GM21526 (cell line): ENCODE measurements around the gene MMP17.
"Not testable (repeated sequence)": the region's sequence is repeated elsewhere in the genome, so short reads cannot be mapped to it uniquely, and the experiment has no call there.

Source experiments
- ATAC-seq: cut with Tn5 transposase; IDR thresholded peaks from one replicate; pipeline ENCODE4 v1.9.1; 2021; ENCODE audit warnings: moderate library complexity; ENCODE audit not compliant: unreplicated experiment, low FRiP score

The MMP17 gene

GRCh38 chr12:131862994-131863710 lies 35.0 kb downstream of the MMP17 start:
- ATAC-seq = no peak

DNA sequence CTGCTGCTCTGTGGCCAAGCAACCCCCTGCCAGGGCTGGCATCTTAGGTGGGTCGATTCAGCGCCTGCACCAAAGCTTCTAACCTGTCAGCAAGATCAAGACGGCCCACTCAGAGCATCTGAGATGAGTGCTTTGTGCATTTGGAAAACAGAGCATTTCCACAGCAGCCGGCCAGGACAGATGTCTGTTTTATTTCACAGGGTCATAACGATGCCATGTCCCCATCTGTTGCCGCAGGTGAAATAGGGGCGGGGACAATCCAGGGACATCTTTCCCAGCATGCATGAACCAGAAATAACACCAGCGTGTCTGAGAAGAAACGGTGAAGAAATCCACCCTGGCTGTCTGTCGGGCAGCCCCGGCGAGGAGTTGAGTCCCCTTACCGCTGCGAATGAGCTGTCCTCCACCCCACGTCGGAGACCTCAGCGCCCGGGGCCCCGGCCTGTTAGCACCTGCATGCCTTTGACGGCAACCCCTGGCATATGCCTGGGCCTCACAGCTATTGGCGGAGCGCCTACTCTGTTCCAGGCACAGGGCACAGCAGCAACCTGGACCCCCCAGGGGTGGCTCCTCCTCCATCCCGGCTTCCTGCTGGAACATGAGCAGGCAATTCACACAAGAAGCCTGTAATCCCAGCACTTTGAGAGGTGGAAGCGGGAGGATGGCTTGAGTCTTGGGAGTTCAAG lies 35.7 kb downstream of the MMP17 start:
- no peak for ATAC-seq

DNA sequence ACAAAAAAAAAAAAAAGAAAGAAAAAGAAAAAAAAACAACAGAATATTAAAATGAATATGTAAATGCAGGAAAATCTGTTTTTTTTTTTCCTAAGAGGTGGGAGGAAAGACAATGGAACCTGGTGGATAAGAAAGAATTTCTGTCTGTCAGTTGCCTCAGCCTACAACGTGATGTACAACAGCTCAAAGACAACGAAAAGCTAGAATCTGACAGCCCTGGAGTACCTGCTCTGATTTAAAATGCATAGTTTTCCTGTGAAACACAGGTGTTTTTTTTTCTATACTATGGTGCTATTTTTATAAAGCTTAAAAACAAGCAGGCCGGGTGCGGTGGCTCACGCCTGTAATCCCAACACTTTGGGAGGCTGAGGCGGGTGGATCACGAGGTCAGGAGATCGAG lies 36.3 kb downstream of the MMP17 start:
- no peak for ATAC-seq

DNA sequence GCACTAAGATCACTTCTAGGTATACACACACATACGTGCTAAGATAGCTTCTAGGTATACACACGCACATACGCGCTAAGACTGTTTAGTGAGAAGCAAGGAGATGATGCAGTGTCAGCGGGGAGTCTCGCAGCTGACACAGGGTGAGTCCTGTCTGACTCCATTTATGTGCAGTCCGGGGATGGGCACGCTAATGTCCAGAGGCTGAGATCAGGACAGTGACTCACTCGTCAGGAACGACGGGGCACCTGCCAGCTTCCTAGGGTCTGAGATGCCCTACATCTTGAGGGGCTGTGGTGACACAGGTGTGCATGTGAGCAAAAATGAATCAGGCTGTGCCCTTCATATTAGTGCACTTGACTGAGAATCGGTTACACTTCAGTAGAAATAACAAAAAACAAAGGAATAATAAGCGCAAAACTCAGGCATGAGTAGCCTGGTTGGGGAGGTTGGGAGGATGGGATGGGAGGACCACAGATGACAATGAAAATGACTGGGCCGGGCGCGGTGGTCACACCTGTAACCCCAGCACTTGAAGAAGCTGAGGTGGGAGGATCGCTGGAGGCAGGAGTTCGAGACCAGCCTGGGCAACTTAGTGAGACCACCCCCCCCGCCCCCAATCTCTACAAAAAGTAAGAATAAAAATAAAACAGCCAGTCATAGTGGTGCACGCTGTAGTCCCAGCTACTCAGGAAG lies 37.1 kb downstream of the MMP17 start:
- ATAC-seq = no peak

DNA sequence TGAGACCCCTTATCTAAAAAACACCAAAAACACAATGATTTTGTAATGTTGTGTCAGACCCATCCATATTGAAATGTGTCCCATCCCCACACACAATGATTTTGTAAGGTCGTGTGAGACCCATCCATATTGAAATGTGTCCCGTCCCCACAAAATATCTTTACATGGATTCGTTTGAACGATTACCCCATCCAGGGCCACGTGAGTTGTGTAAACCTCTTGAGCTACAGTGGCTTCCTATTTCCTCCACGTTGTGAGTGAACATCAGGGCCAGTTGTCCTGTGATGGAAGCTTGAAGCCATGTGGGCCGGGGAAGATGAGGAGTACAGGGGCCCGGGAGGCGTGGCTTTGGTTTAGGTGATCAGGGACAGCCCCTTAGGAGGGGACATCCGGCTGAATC lies 39.3 kb downstream of the MMP17 start:
- ATAC-seq = no peak

GRCh38 chr12:131867891-131868675 lies 39.9 kb downstream of the MMP17 start:
- no peak for ATAC-seq

DNA sequence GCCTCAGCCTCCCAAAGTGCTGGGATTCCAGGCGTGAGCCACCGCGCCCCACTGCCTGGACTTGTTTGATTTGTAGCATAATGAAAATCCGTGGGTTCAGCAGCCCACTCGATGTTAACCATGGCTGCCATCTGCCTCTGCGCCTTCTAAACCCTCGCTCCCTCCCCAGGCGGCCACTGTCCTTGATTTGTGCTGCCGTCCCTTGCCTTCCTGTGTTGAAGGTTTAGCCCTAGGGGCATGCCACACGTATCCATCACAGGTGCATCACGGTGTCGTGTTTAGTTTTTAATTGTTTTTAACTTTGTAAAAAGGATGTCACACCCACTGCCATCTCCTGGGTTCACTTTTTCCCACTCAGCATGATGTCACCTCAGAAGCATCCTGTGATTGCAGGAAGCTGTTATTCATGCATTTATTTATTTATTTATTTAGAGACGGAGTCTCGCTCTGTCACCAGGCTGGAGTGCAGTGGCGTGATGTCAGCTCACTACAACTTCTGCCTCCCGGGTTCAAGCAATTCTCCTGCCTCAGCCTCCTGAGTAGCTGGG lies 41.8 kb downstream of the MMP17 start:
- no peak for ATAC-seq

DNA sequence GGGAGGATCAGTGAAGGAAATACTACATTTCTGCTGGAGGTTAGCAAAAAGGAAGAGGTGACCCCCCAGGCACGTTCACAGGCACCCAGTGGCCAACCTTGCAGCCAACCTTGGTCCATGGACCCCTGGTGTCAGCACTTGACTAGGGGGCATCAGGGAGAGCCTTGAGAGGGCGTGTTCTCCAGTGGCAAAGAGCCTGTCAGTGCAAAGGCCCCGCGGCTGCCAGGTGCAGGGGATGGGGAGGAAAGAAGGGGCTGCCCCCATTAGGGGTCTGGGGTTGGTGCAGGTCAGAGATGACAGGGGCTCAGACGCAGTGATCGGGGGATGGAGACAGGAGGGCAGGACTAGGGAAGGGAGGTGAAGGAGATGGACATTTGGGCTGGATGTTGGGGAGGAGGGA lies 43.5 kb downstream of the MMP17 start:
- no peak for ATAC-seq

GRCh38 chr12:131872154-131873051 lies 44.2 kb downstream of the MMP17 start:
- no peak for ATAC-seq

- no peak for ATAC-seq
Observed at GRCh38 chr12:131873293-131873692, 45.1 kb downstream of the MMP17 start.

DNA sequence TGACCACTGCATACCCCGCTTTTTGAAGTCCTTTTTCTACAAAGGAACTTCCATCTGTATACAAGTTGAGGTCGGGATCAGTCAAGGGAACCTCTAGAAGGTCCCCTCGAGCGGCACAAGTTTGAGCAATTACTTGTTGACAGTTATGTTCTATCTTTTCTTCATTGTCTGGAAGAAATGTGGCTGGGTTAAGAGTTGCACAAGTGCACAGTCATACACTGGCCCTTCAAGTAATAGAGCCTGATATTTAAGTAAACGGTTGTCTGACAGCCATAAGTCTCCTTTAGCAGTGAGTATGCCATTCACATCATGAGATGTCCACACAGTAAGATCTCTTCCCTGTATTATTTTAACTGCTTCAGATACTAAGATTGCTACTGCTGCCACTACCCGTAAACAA lies 46.8 kb downstream of the MMP17 start:
- ATAC-seq = not testable (repeated sequence)

GRCh38 chr12:131877216-131877615 lies 49.0 kb downstream of the MMP17 start:
- ATAC-seq = not testable (repeated sequence)

GRCh38 chr12:131878436-131878835 lies 50.2 kb downstream of the MMP17 start:
- ATAC-seq = not testable (repeated sequence)

DNA sequence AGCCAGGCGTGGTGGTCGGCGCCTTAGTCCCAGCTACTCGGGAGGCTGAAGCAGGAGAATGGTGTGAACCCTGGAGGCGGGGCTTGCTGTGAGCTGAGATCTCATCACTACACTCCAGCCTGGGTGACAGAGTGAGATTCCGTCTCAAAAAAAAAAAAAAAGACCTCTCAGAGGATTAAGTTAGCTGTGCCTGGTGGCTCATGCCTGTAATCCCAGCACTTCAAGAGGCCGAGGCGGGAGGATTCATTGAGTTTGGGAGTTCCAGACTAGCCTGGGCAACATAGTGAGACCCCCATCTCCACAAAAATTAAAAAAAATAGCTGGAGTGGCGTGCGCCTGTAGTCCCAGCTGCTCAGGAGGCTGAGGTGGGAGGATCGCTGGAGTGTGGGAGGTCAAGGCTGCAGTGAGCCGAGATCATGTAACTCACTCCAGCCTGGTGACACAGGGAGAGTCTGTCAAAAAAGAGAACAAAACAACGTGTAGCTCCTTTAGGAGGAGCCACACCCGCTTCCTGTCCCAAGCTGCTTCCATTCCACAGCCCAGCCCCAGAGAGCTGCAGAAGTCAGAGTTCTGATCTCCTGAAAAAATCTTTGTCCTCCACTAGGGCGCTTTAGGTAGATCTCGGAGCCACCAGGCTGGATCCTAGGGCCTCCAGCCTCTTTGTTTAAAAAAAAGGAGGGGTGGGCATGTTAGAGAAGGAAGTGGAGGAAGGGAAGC lies 54.8 kb downstream of the MMP17 start:
- ATAC-seq = no peak

GRCh38 chr12:131883521-131883900 lies 55.3 kb downstream of the MMP17 start:
- ATAC-seq = no peak

- ATAC-seq = not testable (repeated sequence)
Observed at GRCh38 chr12:131885076-131885475, 56.9 kb downstream of the MMP17 start.

GRCh38 chr12:131885543-131886057 lies 57.4 kb downstream of the MMP17 start:
- no peak for ATAC-seq

GRCh38 chr12:131891722-131892121 lies 63.5 kb downstream of the MMP17 start:
- ATAC-seq = not testable (repeated sequence)
